GM21367 (cell line): Measurements from ENCODE around the gene CYBA.

ENCODE experiments used
- ATAC-seq: cut with Tn5 transposase; IDR thresholded peaks from one replicate; pipeline ENCODE4 v1.9.1; 2021; ENCODE audit not compliant: unreplicated experiment

The CYBA gene

DNA sequence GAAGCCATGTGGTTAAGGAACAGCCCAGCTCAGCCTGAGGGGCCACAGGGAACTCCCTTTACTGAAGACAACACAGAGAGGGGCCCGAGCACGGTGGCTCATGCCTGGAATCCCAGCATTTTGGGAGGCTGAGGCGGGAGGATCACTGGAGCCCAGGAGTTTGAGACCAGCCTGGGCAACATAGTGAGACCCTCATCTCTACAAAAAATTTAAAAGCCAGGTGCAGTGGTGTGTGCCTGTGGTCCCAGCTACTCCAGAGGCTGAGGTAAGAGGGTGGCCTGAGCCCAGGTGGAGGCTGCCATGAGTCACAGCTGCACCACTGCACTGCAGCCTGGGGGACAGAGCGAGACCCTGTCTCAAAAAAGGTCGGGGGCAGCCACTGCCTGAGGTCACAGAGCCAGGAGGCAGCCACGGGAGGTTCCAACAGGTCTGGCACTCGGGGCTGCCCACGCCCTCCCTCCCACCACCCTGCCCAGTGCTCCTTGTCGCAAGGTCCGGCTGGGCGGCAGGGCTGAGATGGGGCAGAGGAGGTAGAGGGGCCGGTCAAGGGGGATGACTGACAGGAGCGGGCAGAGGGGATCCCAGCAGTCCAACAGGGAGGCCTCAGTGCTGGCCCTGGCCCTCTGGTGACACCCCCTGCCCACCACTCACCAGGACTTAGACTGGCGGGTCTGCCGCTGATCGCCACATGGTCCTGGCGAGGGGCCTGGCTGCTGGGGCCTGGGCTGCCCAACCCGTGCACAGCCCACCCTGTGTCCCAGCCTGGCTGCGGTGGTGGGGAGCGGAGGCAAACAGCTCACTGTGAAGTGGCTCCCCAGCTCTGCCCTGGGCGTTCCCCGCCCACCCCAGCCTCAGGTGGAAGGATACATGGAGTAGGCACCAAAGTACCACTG is 3.4 kb downstream of the CYBA start:
- no peak for ATAC-seq

DNA sequence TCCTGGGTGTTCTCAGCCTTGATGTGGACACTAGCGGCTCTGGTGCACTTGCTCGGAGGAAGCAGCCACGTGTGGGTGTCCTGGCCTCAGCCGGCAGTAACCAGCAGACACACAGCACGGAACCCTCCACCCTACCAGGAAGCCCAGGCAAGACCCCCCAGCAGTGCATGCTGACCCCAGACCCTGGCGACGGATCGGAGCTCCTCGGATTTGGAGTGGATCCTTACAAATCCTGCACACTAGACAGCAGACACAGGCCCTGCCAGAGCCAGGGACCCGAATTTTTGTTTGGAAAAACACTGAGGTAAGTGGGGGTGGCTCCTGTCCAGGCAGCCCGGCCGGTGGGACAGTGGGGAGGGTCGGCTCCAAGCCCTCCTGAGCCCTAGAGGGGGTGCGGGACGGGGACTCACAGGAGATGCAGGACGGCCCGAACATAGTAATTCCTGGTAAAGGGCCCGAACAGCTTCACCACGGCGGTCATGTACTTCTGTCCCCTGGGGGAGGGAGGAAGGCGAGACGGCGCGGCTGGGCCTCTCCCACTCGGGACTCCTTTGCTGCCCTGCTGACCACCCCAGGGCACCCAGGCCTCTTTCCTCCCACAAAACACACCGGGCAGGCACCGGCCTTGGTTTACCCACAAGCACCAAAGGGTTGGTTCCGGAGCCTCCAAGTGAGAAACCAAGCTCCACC is 4.4 kb downstream of the CYBA start:
- no peak for ATAC-seq

DNA sequence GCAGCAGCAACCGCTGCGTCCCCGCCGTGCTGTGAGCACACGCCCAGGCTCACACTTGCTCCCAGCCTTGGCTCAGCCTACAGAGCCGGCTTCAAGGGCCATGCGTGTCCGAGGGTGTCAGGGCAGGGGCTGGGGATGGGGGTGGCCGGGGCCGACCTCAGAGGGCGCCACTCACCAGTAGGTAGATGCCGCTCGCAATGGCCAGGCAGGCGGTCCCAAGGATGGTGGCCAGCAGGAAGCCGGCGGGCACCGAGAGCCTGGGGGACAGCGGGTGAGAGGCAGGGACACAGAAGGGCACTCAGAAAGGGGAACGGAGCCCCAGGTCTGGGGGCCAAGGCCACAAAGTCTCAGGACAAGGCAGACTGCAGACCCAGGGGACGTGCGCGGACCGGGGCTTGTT is 4.9 kb downstream of the CYBA start:
- ATAC-seq = no peak

DNA sequence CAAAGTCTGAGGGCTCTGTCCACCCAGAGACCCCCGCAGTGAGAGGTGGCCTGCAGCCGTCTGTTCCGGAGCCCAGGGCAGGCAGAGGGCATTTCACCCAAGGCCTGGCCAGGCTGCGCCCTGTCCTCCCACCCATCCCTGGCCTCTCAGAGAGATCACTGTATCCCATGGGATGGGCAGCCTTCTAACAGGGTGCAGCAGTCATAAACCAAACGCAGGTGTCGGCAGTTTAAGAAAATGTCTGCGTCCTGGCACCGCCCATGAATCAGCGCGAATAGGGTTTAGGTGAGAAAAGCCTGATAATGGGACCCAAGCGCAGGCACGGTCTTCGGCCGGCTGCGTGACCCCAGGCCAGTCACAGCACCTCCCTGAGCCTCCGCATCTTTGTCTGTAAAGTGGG is 5.4 kb downstream of the CYBA start:
- ATAC-seq = no peak

DNA sequence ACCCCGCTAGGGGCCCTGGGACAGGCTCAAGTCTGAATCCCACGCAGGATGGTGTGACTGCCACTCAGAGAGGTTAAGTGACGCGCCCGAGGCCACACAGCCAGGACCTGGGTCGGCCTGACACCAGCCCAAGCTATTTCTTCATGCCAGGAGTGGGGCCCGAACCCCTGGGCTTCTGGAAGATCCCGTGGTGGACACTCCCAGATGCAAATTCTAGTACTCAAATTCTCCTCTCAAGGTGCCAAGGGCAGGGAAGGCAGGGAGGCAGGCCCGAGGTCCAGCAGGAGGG is 7.3 kb downstream of the CYBA start:
- ATAC-seq = no peak

DNA sequence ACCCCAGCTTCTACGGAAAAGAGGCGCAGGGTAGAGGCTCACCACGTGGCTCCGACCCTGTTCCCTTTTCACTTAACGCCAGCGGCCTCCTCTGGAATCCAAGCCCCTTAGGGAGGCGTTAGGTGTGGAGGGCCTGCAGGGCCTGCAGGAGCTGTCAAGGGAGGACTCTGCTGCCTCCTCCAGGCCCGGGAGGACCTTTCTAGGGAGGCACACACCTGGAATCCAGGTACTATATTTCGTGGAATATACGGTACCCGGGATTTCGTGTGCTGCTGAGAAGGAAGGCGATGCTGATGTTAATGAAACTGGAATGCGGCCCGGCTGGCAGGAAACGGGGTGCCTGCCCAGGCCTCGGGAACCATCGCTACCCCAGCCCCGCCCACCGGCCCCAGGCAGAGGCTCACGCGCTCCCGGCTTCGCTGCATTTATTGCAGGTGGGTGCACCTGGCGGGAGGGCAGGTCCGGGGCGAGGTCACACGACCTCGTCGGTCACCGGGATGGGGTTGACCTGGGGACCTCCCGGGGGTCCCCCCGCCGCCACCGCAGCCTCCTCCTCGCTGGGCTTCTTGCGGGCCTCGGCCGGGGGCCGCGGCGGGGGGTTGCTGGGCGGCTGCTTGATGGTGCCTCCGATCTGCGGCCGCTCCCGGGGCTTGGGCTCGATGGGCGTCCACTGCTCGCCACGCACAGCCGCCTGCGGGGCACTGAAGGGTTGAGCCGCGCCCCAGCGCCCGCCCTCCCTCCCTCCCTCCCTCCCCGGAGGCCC is 7.8 kb downstream of the CYBA start:
- no peak for ATAC-seq

GRCh38 chr16:88640498-88641247 is 10.2 kb downstream of the CYBA start:
- no peak for ATAC-seq

DNA sequence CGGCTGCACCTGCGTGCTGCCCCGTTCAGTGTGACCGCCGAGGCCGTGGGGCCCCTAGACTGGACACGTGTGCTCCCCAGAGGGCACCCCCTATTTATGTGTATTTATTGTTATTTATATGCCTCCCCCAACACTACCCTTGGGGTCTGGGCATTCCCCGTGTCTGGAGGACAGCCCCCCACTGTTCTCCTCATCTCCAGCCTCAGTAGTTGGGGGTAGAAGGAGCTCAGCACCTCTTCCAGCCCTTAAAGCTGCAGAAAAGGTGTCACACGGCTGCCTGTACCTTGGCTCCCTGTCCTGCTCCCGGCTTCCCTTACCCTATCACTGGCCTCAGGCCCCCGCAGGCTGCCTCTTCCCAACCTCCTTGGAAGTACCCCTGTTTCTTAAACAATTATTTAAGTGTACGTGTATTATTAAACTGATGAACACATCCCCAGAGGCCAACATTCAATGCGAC is 10.8 kb downstream of the CYBA start:
- ATAC-seq = no peak

GRCh38 chr16:88639231-88640038 is 11.4 kb downstream of the CYBA start:
- ATAC-seq = no peak

DNA sequence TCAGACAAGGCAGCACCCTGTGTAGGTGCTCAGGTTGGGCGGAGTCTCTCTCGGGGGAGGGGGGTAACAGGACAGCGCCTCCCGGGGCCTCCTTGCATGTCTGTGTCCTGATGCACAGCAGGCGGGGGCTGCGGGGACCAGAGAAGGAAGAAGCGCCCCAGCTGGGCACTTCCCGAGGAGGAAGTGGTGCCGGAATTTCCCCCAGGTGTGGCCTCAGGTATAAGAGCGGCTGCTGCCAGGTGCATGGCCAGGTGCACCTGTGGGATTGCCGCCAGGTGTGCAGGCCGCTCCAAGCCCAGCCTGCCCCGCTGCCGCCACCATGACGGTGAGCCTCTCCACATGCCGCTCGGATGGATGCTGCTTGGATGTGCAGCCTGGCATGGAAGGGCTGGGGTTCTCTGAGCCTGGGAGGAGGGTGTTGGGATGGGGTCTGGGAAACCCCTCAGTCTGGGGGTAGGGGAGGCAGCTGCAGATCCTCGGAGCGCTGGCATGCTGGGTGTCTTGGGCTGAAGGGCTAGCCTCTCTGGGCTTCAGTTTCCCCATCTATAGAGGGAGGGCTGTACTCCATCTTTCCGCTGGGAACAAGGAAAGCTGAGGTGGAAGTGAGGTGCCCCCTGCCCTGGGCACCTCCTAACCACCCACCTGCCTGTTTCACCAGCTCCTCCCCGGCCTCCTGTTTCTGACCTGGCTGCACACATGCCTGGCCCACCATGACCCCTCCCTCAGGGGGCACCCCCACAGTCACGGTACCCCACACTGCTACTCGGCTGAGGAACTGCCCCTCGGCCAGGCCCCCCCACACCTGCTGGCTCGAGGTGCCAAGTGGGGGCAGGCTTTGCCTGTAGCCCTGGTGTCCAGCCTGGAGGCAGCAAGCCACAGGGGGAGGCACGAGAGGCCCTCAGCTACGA is 12.3 kb downstream of the CYBA start, which contains the start of gene IL17C:
Gene IL17C (plus strand): TSS at position 250 of the 908 bp plus-strand sequence. CDS start 70 bp downstream, at position 320.
- no peak for ATAC-seq

DNA sequence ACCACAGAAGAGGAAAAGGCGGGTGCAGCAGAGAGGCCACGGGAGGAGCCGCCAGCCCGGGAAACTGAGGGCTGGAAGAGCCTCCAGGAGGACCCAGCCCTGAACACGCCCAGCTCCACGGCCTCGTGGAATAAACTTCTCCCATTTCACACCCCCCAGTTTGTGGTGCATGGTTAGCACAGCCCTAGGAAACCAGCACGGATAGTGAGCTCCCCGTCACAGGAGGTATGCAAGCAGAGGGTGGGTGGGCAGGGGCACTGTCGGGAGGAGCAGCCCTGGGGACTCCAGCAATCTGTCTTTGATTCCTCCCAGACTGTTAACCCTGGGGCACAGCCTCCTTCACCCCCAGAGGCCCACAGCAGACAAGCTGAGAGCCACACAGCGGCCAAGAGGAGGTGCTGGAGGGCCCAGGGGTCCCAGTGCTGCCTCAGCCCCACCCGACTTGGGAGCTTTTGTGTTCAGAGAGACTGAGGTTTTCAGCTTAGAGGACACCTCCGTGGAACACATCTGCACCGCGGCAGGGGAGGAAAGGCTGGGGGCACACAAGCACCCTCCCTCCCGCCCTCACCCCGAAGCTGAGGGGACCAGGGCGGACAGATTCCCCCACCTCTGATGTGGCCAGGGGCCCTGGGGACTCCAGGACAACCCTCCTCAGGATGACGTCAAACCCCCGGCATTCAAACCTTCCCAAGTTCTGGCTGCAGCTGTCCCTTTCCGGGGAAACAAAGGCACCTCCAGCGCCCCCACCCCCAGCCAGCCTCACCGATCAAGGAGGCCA is 14.2 kb downstream of the CYBA start:
- no peak for ATAC-seq

- no peak for ATAC-seq
Measured at GRCh38 chr16:88635671-88636319, 15.1 kb downstream of the CYBA start.

DNA sequence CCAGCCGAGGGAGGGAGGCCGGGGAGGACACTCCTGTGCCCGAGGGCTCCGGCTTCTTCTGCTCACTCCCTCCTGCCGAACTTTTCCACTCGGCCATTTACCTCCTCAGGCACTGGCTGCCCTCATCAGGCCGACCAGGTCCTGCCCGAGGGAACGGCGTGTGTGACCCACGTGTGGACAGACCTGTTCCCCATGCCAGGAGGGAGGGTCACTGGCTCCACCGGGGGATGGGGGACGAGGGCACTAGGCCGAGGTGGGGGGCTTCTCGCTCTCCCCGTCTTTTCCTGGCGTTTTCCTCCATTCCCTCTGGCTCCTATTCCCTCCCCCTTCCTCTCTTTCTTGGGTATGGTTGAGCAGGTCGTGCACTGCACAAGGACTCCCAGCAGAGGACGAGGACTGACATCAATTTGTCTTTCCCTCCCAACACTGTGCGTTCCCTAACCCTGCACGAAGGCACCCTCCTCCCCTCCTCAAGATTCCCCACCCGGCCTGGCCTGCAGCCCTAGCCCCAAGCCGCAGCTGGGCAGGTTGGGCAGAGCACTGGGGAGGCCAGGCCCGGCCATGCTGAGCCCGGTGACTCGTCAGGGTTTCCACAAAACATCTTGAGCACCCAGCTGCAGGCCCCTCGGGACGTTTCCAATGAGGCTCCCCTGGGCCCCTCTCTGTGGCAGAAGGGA is 15.7 kb downstream of the CYBA start:
- ATAC-seq = no peak

DNA sequence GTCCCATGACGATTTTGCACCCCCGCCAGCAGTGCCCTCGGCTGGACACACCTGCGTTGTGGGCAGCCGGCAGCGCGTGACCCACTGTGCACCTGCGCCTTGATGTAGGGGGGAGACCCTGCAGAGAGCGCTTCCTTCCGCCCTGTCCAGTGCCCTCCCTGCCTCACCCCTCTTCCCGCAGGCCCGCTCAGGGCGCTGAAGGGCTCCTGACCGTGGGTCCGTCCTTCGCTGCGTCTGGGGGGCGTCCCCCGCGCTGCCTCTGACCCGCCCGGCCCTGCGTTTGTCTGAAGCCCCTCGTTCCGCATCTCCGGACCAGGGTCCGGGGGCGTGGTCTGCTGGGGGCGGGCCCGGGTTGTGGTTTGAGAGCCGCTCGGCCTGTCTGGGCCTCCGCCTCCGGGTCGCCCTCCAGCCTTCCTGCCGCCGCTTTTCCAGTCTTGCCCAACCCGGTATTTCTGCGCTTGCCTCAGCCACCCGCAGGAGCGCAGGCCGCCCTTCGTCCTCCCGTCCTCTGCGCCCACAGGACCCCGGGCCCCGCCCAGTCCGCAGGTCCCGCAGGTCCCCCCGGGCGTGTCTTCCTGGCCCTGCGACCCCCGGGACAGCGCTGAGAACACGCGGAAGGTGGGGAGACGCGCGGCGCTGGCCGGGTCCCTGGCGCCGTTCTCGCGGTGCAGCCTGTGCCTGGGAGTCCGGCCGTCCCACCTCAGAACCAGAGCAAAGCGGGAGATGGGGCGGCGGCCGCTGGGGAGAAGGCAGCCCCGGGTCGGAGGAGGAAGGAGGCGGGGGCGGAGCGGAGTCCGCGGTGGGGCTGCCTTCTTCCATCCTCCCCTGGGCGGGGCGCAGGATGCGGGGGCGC is 16.5 kb downstream of the CYBA start:
- peak; percentile 34 for ATAC-seq

DNA sequence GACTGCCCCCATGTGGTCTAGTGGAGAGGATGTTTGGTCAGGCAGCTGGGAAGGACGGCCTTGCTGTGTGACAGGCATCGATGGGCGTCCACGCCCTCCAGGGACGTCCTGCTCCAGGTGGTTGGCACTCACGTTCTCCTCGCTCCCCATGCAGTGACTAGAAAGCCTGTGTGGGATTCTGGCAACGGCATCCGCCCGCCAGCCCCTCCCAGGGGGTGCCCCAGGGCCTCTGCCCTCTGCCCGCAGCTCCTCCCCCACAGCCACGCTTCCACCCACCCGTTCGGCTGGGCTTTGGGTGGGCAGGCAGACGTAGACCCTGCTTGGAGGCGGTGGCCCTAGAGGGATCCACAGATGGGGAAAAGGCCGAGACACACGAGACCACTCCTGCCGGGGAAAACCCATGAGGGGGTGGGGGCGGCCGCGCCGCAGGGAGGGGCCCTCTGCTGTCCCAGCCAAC is 17.1 kb downstream of the CYBA start:
- peak; percentile 21 for ATAC-seq

GRCh38 chr16:88632587-88632930 is 18.3 kb downstream of the CYBA start:
- ATAC-seq = no peak
